ENCODE data around the gene TNFAIP3.
A peak's percentile ranks its signal among the peaks of the same experiment; 100 is the strongest.

Gene TNFAIP3

GRCh38 chr6:137849181-137849980 lies 17.7 kb upstream of the TNFAIP3 start:
- peak; percentile 40 to 57 for DNase-seq (ENCODE audit: low read depth in 2 of 2)
- TF ChIP-seq, protein P1, sequence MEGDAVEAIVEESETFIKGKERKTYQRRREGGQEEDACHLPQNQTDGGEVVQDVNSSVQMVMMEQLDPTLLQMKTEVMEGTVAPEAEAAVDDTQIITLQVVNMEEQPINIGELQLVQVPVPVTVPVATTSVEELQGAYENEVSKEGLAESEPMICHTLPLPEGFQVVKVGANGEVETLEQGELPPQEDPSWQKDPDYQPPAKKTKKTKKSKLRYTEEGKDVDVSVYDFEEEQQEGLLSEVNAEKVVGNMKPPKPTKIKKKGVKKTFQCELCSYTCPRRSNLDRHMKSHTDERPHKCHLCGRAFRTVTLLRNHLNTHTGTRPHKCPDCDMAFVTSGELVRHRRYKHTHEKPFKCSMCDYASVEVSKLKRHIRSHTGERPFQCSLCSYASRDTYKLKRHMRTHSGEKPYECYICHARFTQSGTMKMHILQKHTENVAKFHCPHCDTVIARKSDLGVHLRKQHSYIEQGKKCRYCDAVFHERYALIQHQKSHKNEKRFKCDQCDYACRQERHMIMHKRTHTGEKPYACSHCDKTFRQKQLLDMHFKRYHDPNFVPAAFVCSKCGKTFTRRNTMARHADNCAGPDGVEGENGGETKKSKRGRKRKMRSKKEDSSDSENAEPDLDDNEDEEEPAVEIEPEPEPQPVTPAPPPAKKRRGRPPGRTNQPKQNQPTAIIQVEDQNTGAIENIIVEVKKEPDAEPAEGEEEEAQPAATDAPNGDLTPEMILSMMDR (IDR thresholded peaks at IDR 0.05; ENCODE audit: low read depth, low read length) = no peak
- H3K4me3 ChIP-seq (replicated peaks in 1 of 2; ENCODE audit: low read depth in 2 of 2, low read length in 2 of 2) = no peak overlapping the region

DNA sequence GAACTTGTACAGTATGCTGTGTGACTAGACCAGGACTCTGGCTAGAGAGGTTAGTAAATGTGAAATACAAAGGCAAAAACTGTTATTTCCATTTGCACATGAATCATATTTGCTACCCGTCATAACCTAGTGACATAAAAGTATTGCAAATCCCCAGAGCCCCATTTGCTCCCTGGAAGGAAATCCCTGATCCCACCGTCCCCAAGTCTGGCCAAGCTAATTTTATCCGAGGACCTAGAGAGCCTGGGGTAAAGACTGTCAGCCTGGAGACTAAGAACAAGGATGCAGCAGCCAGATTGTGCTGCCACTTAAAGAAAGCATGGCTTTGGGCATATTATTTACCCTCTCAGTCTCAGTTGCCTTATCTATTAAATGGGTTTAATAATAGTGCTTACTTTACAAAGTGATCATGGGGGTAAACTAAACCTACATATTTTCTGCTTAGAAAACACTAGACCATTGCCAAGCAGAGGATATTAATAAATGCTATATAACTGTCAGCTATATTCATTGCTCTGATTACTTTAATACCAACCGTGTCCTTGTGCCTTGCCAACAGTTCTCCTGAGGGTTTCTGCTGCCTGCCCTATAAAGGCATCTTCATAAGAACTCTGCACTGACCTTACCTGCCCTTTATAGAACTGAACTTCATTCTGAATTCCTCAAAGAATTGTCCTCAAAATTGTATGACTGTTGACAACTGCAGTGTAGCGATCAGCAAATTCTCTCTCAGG lies 16.9 kb upstream of the TNFAIP3 start:
- TF ChIP-seq, protein P1 (IDR thresholded peaks at IDR 0.05; ENCODE audit: low read depth, low read length) = no peak
- no peak overlapping the region for H3K4me3 ChIP-seq (replicated peaks in 1 of 2; ENCODE audit: low read depth in 2 of 2, low read length in 2 of 2)
- peak in 1 of 2 donors; percentile 39 for DNase-seq (ENCODE audit: low read depth in 2 of 2)

- H3K4me3 ChIP-seq (replicated peaks in 1 of 2; ENCODE audit: low read depth in 2 of 2, low read length in 2 of 2) = no peak overlapping the region
- DNase-seq (ENCODE audit: low read depth in 2 of 2) = no peak
- TF ChIP-seq, protein P1 (IDR thresholded peaks at IDR 0.05; ENCODE audit: low read depth, low read length) = no peak
Measured at GRCh38 chr6:137850816-137851602, 16.1 kb upstream of the TNFAIP3 start.

- no peak overlapping the region for H3K4me3 ChIP-seq (replicated peaks in 1 of 2; ENCODE audit: low read depth in 2 of 2, low read length in 2 of 2)
- no peak for DNase-seq (ENCODE audit: low read depth in 2 of 2)
- TF ChIP-seq, protein P1 (IDR thresholded peaks at IDR 0.05; ENCODE audit: low read depth, low read length) = no peak
Measured at GRCh38 chr6:137851669-137852068, 15.4 kb upstream of the TNFAIP3 start.

- TF ChIP-seq, protein P1 (IDR thresholded peaks at IDR 0.05; ENCODE audit: low read depth, low read length) = no peak
- DNase-seq (ENCODE audit: low read depth in 2 of 2) = peak in 1 of 2 donors; percentile 80
- H3K4me3 ChIP-seq (replicated peaks in 1 of 2; ENCODE audit: low read depth in 2 of 2, low read length in 2 of 2) = no peak overlapping the region
Measured at GRCh38 chr6:137852346-137852745, 14.7 kb upstream of the TNFAIP3 start.

GRCh38 chr6:137852811-137853210 lies 14.2 kb upstream of the TNFAIP3 start:
- TF ChIP-seq, protein P1 (IDR thresholded peaks at IDR 0.05; ENCODE audit: low read depth, low read length) = no peak
- DNase-seq (ENCODE audit: low read depth in 2 of 2) = no peak
- no peak overlapping the region for H3K4me3 ChIP-seq (replicated peaks in 1 of 2; ENCODE audit: low read depth in 2 of 2, low read length in 2 of 2)
